GM12872 (cell line): ENCODE data around the gene NDST3.

Experiments used
- CTCF ChIP-seq: IDR thresholded peaks from 3 replicates; pipeline ENCODE4 v1.5.1; 2011; ENCODE audit warnings: low read depth, mild to moderate bottlenecking, low read length, moderate library complexity; ENCODE audit not compliant: insufficient read depth

The NDST3 gene

GRCh38 chr4:118014831-118015230 lies 19.5 kb upstream of the NDST3 start:
- no peak for TF ChIP-seq CTCF

DNA sequence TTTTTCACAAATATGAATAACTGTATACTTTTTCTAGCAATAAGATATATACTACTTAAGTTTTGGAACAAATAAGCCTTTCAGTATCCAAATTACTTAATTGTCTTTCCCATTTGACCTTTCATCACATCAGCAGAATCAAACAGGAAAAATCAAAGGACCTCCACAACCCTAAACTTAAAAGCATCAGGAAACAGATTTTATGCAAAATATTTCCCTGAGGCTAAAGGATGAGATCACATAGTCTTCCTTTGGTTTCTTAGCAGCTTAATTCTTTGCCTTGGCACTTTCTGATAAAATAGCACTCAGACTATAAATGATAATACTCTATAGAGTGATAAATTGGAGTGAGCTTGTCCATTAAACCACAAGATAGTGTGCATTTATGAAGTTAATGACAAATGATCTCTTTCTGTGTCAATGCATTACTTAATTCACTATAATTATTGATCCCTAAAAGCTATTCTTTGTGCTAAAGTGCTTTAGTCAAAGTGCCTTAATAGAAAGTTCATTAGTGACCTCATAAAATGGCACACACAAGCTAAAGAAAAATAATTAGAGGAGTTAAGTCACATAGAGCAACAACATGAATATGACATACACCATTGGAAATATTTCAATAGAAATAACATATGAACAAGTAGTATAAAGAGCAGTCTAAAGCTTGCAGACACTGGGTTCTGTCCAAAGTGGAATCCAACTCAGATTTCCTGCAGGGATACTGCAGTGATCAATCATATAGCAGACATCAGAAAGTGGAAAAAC lies 15.7 kb upstream of the NDST3 start:
- no peak for TF ChIP-seq CTCF

DNA sequence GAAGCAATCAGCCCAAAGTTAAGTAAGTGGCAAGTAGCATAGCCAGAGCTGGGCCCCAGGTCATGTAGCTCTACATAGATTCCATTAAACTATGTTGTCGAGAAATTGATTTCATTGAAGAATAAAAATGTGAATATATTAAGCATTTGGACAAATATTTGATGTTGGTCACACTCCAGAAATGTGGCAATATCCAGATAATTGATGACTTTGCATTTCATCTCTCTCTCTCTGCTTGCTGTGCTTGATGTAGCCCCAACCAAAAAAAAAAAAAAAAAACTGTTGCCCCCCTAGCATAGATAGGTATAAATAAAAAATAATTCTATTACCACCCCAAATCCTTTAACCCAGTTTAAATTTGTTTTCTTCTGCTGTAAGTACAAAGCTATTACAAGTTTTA lies 7.5 kb upstream of the NDST3 start:
- TF ChIP-seq CTCF: no peak

DNA sequence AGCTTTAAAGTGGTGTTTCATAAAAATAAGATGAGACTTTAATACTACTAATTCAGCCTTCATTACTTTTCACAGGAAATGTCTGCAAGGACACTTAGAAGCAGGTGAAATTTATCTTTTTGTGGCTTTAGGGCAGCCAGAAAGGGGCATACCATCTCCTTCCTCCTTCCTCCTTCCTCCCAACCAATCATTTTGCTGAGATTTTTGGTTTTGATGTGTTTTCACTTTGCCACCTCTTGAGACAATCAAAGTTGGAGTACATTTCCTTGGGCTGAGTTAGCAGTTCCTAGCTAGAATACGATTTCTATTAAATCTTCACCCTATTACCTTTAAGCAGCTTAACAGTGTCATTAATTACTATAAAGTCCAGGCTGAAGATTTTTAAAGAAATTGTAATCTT lies 5.1 kb upstream of the NDST3 start:
- no peak for TF ChIP-seq CTCF

GRCh38 chr4:118032691-118033090 lies 1.6 kb upstream of the NDST3 start:
- TF ChIP-seq CTCF: no peak

GRCh38 chr4:118033148-118034052 lies 886 bp upstream of the NDST3 start:
- TF ChIP-seq CTCF: no peak

DNA sequence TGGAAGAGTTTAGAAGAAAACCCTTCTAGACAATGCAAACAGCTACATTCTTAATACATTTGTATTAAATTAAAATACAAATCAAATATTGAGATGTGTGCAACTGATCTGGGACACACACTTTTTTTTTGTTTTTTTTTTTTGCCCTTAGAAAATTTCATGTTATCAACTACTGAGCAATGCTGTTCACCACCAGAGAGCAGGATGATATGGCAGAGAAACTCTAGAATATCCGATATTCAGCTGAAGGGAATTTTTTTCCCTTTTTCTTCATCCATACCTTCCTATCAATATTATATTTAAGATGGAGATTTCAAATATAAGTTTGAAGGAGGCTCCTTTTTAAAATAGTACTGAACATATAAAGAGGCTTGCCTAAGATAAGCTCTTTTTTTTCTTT lies 1.0 kb downstream of the NDST3 start:
- no peak for TF ChIP-seq CTCF
